ENCODE measurements around the gene SARDH. TPM values are rescaled to one million over a fixed set of nuclear protein-coding genes. Genes with fewer than 3 reads are reported as not detected.

The SARDH gene
- total RNA-seq, 4 donors from 2014 or later, result 0.39 to 2.9 (median 0.51) TPM

DNA sequence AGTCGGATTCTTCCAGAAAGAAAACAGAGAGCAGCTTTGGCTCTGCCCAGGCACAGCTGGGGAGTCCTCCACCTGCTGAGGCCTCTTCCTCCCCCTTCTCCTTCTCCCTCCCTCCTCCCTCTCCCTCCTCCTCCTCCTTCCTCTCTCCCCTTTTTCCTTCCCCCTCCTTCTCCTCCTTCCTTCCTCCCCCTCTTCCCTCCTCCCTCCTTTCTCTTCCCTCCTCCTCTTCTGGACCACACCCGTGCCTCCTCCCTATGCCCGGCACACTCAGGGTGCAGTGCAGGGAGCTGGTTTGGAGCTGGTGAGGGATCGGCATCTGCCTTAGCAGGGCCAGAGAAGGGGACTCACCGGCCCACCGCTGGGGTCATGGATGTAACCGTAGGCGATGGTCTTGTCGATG lies 71.8 kb downstream of the SARDH start:
- TF ChIP-seq EP300 (IDR thresholded peaks at IDR 0.05) (no peak), POLR2AphosphoS5 (IDR thresholded peaks at IDR 0.05) (no peak), POLR2A (IDR thresholded peaks at IDR 0.05; ENCODE audit: low read depth) (no peak)
- TF ChIP-seq, protein P1, sequence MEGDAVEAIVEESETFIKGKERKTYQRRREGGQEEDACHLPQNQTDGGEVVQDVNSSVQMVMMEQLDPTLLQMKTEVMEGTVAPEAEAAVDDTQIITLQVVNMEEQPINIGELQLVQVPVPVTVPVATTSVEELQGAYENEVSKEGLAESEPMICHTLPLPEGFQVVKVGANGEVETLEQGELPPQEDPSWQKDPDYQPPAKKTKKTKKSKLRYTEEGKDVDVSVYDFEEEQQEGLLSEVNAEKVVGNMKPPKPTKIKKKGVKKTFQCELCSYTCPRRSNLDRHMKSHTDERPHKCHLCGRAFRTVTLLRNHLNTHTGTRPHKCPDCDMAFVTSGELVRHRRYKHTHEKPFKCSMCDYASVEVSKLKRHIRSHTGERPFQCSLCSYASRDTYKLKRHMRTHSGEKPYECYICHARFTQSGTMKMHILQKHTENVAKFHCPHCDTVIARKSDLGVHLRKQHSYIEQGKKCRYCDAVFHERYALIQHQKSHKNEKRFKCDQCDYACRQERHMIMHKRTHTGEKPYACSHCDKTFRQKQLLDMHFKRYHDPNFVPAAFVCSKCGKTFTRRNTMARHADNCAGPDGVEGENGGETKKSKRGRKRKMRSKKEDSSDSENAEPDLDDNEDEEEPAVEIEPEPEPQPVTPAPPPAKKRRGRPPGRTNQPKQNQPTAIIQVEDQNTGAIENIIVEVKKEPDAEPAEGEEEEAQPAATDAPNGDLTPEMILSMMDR (IDR thresholded peaks at IDR 0.05), result no peak
- H3K4me3 ChIP-seq, result no peak overlapping the region
- H3K27me3 ChIP-seq, result peaks cover 0 to 57% (median 2%) of the 10 kb centered on the region in 4 donors
- no peak for DNase-seq (ENCODE audit: extremely low spot score)
- H3K36me3 ChIP-seq, result no peaks in the 10 kb centered on the region
- H3K4me1 ChIP-seq, result no peaks in the 10 kb centered on the region
- no peaks in the 10 kb centered on the region for H3K9me3 ChIP-seq
- WGBS, result 83% methylated on average over 9 of the region's 9 CpGs
- H3K27ac ChIP-seq (replicated peaks in 1 of 4), result no peak overlapping the region
- intact Hi-C loops (cut with DNase I), result no loop called here

DNA sequence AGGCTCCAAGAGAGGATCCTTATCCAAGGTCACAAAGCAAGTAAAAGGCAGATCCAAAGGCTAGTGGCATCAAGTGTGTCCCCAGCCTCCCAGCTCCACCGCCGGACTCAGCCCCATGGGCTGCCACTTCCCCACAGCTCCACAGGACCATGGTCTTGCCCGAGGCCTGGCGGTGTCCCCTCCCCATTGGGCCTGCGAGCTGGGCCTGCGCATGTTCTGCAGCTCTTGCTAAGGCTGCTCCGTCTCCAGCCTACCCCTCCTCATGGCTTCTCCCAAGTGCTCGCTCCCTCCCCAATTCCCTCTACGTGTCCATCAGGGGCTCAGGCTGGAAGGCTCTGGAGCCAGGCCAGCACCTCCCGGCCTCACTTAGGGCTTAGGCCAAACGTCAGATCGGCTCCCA lies 72.6 kb downstream of the SARDH start:
- intact Hi-C loops (cut with DNase I), result no loop called here
- no peak overlapping the region for H3K27ac ChIP-seq (replicated peaks in 1 of 4)
- WGBS, result 86% methylated on average over 12 of the region's 12 CpGs
- peaks cover 0 to 63% (median 2%) of the 10 kb centered on the region in 4 donors for H3K27me3 ChIP-seq
- H3K36me3 ChIP-seq, result no peaks in the 10 kb centered on the region
- no peak overlapping the region for H3K4me3 ChIP-seq
- TF ChIP-seq POLR2AphosphoS5 (IDR thresholded peaks at IDR 0.05) (no peak), EP300 (IDR thresholded peaks at IDR 0.05) (no peak), POLR2A (IDR thresholded peaks at IDR 0.05; ENCODE audit: low read depth) (no peak)
- TF ChIP-seq, protein P1 (IDR thresholded peaks at IDR 0.05), result no peak
- no peaks in the 10 kb centered on the region for H3K4me1 ChIP-seq
- H3K9me3 ChIP-seq, result no peaks in the 10 kb centered on the region
- DNase-seq (ENCODE audit: extremely low spot score), result no peak

DNA sequence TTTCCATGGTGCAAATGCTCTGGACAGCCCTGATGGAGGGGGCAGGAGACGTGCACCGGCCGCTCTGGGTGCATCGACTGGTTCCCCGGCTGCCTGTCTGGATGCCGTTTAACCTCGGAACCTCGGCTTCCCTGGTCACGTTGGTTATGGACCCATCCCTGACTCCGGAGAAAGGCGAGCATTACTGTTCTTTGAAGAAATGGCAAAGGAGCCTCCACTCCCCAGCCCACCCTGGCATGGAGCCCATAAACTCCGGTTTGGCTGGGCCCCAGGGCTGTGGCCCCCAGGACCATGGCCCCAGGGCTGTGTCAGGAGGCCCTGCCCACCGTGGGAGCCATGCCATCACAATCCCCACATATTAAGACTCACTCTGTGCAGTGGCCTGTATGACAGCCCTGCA lies 73.1 kb downstream of the SARDH start:
- WGBS, result 90% methylated on average over 9 of the region's 13 CpGs
- TF ChIP-seq, protein P1 (IDR thresholded peaks at IDR 0.05), result no peak
- TF ChIP-seq POLR2A (IDR thresholded peaks at IDR 0.05; ENCODE audit: low read depth), result no peak
- no peak for DNase-seq (ENCODE audit: extremely low spot score)
- no peaks in the 10 kb centered on the region for H3K36me3 ChIP-seq
- H3K9me3 ChIP-seq, result no peaks in the 10 kb centered on the region
- H3K4me1 ChIP-seq, result no peaks in the 10 kb centered on the region
- H3K27me3 ChIP-seq, result peaks cover 0 to 68% (median 2%) of the 10 kb centered on the region in 4 donors
- H3K27ac ChIP-seq (replicated peaks in 1 of 4), result no peak overlapping the region
- intact Hi-C loops (cut with DNase I), result no loop called here
- no peak overlapping the region for H3K4me3 ChIP-seq

DNA sequence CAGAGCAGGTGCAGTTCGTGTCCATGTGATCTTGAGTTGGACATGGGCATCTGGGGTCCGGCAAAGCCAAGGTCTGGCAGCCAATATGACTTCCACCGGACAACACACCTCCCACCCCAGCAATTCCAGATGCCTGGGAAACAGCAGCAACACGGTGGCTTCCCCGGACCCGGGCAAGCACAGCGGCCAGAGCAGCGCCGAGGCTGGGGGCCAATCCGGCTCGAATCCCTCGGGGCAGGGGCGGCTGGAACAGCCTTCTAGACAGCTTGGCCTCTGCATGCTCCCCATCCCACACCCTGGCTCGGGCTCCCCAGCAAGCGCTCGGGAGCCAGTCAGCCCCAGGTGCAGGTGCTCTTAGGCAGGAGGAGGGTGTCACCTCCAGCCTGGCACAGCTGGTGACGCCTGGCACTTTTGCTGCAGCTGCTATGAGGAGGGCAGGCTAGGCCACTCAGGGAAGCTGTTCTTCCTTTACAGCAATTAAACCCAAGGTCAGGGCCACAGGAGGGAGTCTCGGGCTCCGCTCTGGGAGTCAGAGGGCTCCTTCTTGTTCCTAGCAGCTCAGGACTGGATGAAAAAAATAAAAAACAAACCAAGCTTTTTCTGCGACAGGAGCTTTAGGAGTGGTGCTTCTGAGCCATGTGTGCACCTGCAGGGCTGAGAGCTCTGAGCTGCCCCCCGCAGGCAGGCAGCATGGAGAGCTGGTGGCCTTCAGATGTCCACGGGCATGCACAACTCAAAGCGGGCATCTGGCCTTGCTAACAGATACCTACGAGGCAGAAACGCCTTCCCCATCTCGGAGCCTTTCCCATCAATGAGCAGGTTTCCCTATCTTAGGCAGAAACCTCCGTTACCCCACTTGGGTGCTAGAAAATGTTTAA lies 73.7 kb downstream of the SARDH start:
- H3K27ac ChIP-seq (replicated peaks in 1 of 4), result no peak overlapping the region
- no peak for DNase-seq (ENCODE audit: extremely low spot score)
- no peak overlapping the region for H3K4me3 ChIP-seq
- no peaks in the 10 kb centered on the region for H3K36me3 ChIP-seq
- H3K27me3 ChIP-seq, result peaks cover 0 to 74% (median 2%) of the 10 kb centered on the region in 4 donors
- intact Hi-C loops (cut with DNase I), result no loop called here
- TF ChIP-seq POLR2A (IDR thresholded peaks at IDR 0.05; ENCODE audit: low read depth) (no peak), EP300 (IDR thresholded peaks at IDR 0.05) (no peak), POLR2AphosphoS5 (IDR thresholded peaks at IDR 0.05) (no peak)
- TF ChIP-seq, protein P1 (IDR thresholded peaks at IDR 0.05), result no peak
- peaks cover under 1 to 2% (median 2%) of the 10 kb centered on the region in 4 donors for H3K4me1 ChIP-seq
- no peaks in the 10 kb centered on the region for H3K9me3 ChIP-seq
- WGBS, result 88% methylated on average over 18 of the region's 27 CpGs

Measured in esophagus muscularis mucosa (tissue), 4 donors.